ENCODE measurements around the gene FAM240A.

FAM240A gene

DNA sequence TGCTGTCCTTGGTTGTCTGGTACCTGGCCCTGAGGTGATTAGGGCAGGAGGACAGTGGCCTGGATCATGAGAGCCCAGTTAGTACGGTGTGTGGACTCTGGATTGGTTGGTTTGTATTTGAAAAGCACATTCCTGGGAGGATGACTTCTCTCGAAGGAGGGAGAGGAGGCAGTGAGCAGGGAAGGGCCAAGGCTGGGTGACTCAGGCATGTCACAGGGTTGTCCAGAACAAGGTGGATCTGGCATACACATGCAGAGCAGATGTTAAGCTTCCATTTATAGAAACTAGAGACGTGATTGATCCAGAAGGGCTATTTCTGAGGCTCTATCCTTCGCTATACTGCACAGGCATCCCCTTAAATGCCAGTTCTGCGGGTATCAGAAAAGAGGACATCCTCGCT, 34.4 kb downstream of the FAM240A start:
- no peak for TF ChIP-seq ZFX (IDR thresholded peaks at IDR 0.05; ENCODE audit: borderline replicate concordance)
- TF ChIP-seq, protein P1, sequence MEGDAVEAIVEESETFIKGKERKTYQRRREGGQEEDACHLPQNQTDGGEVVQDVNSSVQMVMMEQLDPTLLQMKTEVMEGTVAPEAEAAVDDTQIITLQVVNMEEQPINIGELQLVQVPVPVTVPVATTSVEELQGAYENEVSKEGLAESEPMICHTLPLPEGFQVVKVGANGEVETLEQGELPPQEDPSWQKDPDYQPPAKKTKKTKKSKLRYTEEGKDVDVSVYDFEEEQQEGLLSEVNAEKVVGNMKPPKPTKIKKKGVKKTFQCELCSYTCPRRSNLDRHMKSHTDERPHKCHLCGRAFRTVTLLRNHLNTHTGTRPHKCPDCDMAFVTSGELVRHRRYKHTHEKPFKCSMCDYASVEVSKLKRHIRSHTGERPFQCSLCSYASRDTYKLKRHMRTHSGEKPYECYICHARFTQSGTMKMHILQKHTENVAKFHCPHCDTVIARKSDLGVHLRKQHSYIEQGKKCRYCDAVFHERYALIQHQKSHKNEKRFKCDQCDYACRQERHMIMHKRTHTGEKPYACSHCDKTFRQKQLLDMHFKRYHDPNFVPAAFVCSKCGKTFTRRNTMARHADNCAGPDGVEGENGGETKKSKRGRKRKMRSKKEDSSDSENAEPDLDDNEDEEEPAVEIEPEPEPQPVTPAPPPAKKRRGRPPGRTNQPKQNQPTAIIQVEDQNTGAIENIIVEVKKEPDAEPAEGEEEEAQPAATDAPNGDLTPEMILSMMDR (IDR thresholded peaks at IDR 0.05) = no peak
- H3K27ac ChIP-seq = no peak overlapping the region

- no peak overlapping the region for H3K27ac ChIP-seq
- TF ChIP-seq, protein P1 (IDR thresholded peaks at IDR 0.05) = no peak
- TF ChIP-seq ZFX (IDR thresholded peaks at IDR 0.05; ENCODE audit: borderline replicate concordance) = no peak
Measured at GRCh38 chr3:46648096-46648495, 35.8 kb downstream of the FAM240A start.

- no peak for TF ChIP-seq ZFX (IDR thresholded peaks at IDR 0.05; ENCODE audit: borderline replicate concordance)
- TF ChIP-seq, protein P1 (IDR thresholded peaks at IDR 0.05) = no peak
- H3K27ac ChIP-seq = no peak overlapping the region
Measured at GRCh38 chr3:46649436-46649835, 37.1 kb downstream of the FAM240A start.

- TF ChIP-seq ZFX (IDR thresholded peaks at IDR 0.05; ENCODE audit: borderline replicate concordance) = no peak
- TF ChIP-seq, protein P1 (IDR thresholded peaks at IDR 0.05) = no peak
Measured at GRCh38 chr3:46651084-46651483, 38.8 kb downstream of the FAM240A start.

GRCh38 chr3:46655271-46655670, 42.9 kb downstream of the FAM240A start:
- TF ChIP-seq, protein P1 (IDR thresholded peaks at IDR 0.05) = no peak
- no peak for TF ChIP-seq ZFX (IDR thresholded peaks at IDR 0.05; ENCODE audit: borderline replicate concordance)
- H3K27ac ChIP-seq = no peak overlapping the region

More at GRCh38 chr3:46651084-46651483, 38.8 kb downstream of the FAM240A start:
- no peak overlapping the region for H3K27ac ChIP-seq

- no peak overlapping the region for H3K27ac ChIP-seq
- TF ChIP-seq, protein P1 (IDR thresholded peaks at IDR 0.05) = no peak
- TF ChIP-seq ZFX (IDR thresholded peaks at IDR 0.05; ENCODE audit: borderline replicate concordance) = no peak
Measured at GRCh38 chr3:46656778-46657556, 44.6 kb downstream of the FAM240A start.

DNA sequence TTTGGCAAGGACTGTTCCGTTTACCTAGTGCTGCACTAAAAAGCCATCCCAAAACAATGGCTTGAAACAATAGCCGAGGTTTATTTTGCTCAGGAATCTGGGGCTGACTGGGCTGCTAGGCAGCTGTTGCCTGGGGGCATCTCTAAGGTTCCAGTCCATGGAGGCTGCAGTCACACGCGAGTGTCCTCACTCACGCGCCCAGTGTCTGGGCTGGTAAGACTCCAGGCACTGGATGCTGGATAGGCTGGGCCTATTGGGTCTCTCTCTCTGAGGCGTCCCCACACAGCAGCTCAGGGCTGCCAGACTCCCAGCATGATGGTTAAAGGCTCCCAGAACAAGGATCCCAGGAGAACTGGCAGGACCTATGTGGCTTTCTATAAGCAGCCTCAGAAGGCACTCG, 47.0 kb downstream of the FAM240A start:
- TF ChIP-seq, protein P1 (IDR thresholded peaks at IDR 0.05) = no peak
- no peak for TF ChIP-seq ZFX (IDR thresholded peaks at IDR 0.05; ENCODE audit: borderline replicate concordance)
- no peak overlapping the region for H3K27ac ChIP-seq
